GM12865 (cell line): ENCODE data around the gene ASIC3.
A peak's percentile ranks its signal among the peaks of the same experiment; 100 is the strongest.

Experiments
- DNase-seq: peaks from one replicate; pipeline ENCODE4 v3.0.0; 2010; ENCODE audit warnings: low read depth
- H3K4me3 ChIP-seq: 2 replicates; pipeline ENCODE4 v1.5.1; 2011; ENCODE audit warnings: mild to moderate bottlenecking, low read depth, low read length, control low read depth
- CTCF ChIP-seq: IDR thresholded peaks from 2 replicates; pipeline ENCODE4 v1.5.1; 2011; ENCODE audit warnings: low read length, control low read depth, low read depth, inconsistent platforms; ENCODE audit not compliant: insufficient read depth; ENCODE audit errors: missing control alignments

Gene ASIC3

GRCh38 chr7:151057989-151058780, 9.9 kb downstream of the ASIC3 start:
- peak overlapping the region; percentile 62 for H3K4me3 ChIP-seq
- no peak for TF ChIP-seq CTCF
- peak; percentile 99 for DNase-seq

- no peak for TF ChIP-seq CTCF
- peak; percentile 35 for DNase-seq
- peak overlapping the region; percentile 62 for H3K4me3 ChIP-seq
Measured at GRCh38 chr7:151058781-151059366, 10.5 kb downstream of the ASIC3 start.

GRCh38 chr7:151059367-151060112, 11.2 kb downstream of the ASIC3 start, which contains the start of gene SLC4A2:
Gene SLC4A2 (plus strand): TSS chr7:151059589. CDS start chr7:151061988, 2,399 bp downstream.
- peak; percentile 70 for TF ChIP-seq CTCF
- DNase-seq = peak; percentile 79

GRCh38 chr7:151060113-151060415, 11.7 kb downstream of the ASIC3 start:
- H3K4me3 ChIP-seq = peak overlapping the region; percentile 80
- TF ChIP-seq CTCF = no peak
- DNase-seq = no peak

More at GRCh38 chr7:151059367-151060112, 11.2 kb downstream of the ASIC3 start, which contains the start of gene SLC4A2:
- peak within 1 kb of the TSS; percentile 80 for H3K4me3 ChIP-seq

GRCh38 chr7:151060416-151061212, 12.3 kb downstream of the ASIC3 start:
- no peak for DNase-seq
- peak overlapping the region; percentile 80 for H3K4me3 ChIP-seq
- TF ChIP-seq CTCF = no peak

DNA sequence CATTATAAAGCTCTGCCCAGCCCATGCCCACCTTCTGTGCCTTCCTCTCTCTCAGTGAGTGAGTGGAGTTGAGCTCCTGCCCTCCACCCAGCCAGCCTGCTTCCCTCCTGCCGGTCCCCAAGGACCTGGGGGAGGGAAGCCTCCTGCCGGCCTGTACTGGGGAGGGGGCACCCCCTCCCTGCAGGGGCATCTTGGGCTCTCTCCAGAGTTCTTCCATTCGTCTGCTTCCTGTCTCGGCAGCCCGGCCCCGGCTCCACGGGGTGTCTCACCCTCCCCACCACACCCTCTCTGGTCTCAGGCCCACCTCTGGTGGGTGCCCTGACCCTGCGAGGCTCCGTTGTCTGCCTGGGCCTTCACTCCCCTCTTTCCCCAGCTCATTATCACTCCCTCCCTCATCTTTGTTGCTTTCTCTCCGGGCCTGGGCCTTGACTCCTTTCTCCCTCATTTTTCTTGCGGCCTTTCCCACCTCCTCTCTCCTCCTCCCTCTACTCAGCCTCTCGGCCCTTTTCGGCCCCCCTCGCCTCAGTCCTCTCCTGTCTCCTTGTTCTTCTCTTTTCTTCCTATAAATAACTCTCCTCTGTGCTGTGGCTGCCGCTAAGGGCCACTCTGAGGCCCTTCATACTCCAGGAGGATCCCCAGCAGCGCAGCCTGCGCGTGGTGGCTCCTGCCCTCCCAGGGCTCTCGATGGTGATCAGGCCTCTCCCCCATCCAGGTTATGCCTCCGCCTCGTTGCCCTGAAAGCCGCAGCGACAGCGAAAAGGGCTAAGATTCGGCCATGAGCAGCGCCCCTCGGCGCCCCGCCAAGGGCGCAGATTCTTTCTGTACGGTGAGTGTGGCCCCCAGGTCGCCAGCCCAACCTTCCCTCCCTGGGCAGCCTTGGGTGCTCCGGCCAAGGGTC, 13.1 kb downstream of the ASIC3 start:
- H3K4me3 ChIP-seq = no peak overlapping the region
- no peak for TF ChIP-seq CTCF
- DNase-seq = no peak
